Transverse colon (tissue), 4 donors: ENCODE results near the gene NPAS3.

Experiments
- CTCF ChIP-seq, 5 experiments: fragments of 200-600 bp in 3 of 5; fragments of 450-650 bp in 2 of 5; sonication (generic) in 3 of 5; IDR thresholded peaks; 1 replicate in 2 of 5; 2 replicates in 3 of 5; pipeline ENCODE4 v1.5.1; 2016 to 2017; ENCODE audit warnings: antibody characterized with exemption in 5 of 5, inconsistent platforms in 3 of 5, mild to moderate bottlenecking in 2 of 5, moderate library complexity in 1 of 5
- POLR2AphosphoS5 ChIP-seq, 3 donors: sonication (generic); formaldehyde crosslinking; IDR thresholded peaks; one replicate each; pipeline ENCODE4 v1.6.1; 2016; ENCODE audit warnings: antibody characterized with exemption in 3 of 3

GRCh38 chr14:33114331-33114730 lies 175.7 kb downstream of the NPAS3 start:
- TF ChIP-seq POLR2AphosphoS5 (IDR thresholded peaks at IDR 0.05) (no peak), CTCF (IDR thresholded peaks at IDR 0.05) (no peak)
